K562 (cell line): ENCODE measurements around the gene CSNK1G1.

Experiments
- CHD4 ChIP-seq: fragments of 200-600 bp; sonication (generic); IDR thresholded peaks from 3 replicates; pipeline ENCODE4 v1.6.1; 2012; ENCODE audit warnings: low read depth, mild to moderate bottlenecking, mixed read lengths, low read length, inconsistent platforms; ENCODE audit not compliant: insufficient read depth, insufficient replicate concordance, poor library complexity, severe bottlenecking
- RFX1 ChIP-seq: fragments of 450-650 bp; IDR thresholded peaks from 2 replicates; pipeline ENCODE4 v1.6.1; 2016; ENCODE audit warnings: mild to moderate bottlenecking, moderate library complexity
- ZNF431 ChIP-seq: sonication (generic); formaldehyde crosslinking; IDR thresholded peaks from 2 replicates; pipeline ENCODE4 v1.8.0; 2022; ENCODE audit warnings: mild to moderate bottlenecking, missing genetic modification reagents
- ZNF764 ChIP-seq: fragments of 250-450 bp; sonication (Bioruptor Pico); IDR thresholded peaks from 2 replicates; pipeline ENCODE4 v1.4.0; 2020; ENCODE audit warnings: low read depth, mild to moderate bottlenecking, moderate library complexity

- TF ChIP-seq CHD4 = no peak
- TF ChIP-seq ZNF764 (CRISPR knock-in tag) = no peak
- no peak for TF ChIP-seq RFX1
- no peak for TF ChIP-seq ZNF431 (CRISPR knock-in tag)
Measured at GRCh38 chr15:64315216-64315615, 40.8 kb downstream of the CSNK1G1 start.
